CD14-positive monocyte (primary cell): ENCODE data around the gene SPOPL. TPM values are rescaled to one million over a fixed set of nuclear protein-coding genes. Genes with fewer than 3 reads are reported as not detected.

Experiments
- DNase-seq, 3 donors: peaks; one replicate each; pipeline ENCODE4 v3.0.0-alpha.2; 2011 to 2022
- H2AFZ ChIP-seq: 2 replicates; pipeline ENCODE4 v1.6.0; 2012; ENCODE audit warnings: mild to moderate bottlenecking, low read depth, low read length, inconsistent platforms; ENCODE audit not compliant: insufficient read depth, poor library complexity, severe bottlenecking
- H3K27ac ChIP-seq, 2 donors: 1 replicate in 1 of 2; 2 replicates in 1 of 2; pipeline ENCODE4 v1.5.1; 2012 to 2013; ENCODE audit warnings: low read length in 2 of 2, control low read depth in 1 of 2, inconsistent platforms in 1 of 2, low read depth in 1 of 2, mild to moderate bottlenecking in 1 of 2
- H3K27me3 ChIP-seq, 2 donors: one replicate each; pipeline versions ENCODE4 v1.6.0 to v1.6.1; 2011 to 2013; ENCODE audit warnings: low read length in 2 of 2; ENCODE audit not compliant: control insufficient read depth in 2 of 2, insufficient read depth in 2 of 2
- H3K36me3 ChIP-seq, 2 donors: replicated peaks in 1 of 2; 1 replicate in 1 of 2; 2 replicates in 1 of 2; pipeline versions ENCODE4 v1.5.1 to v1.6.1; 2012 to 2013; ENCODE audit warnings: low read length in 2 of 2, control low read depth in 1 of 2, inconsistent platforms in 1 of 2, mild to moderate bottlenecking in 1 of 2; ENCODE audit not compliant: insufficient read depth in 2 of 2, control insufficient read depth in 1 of 2
- H3K4me1 ChIP-seq, 2 donors: 1 replicate in 1 of 2; 2 replicates in 1 of 2; pipeline versions ENCODE4 v1.5.1 to v1.6.1; 2012 to 2013; ENCODE audit warnings: low read length in 2 of 2, control low read depth in 1 of 2, inconsistent platforms in 1 of 2, mild to moderate bottlenecking in 1 of 2, moderate library complexity in 1 of 2; ENCODE audit not compliant: insufficient read depth in 2 of 2, control insufficient read depth in 1 of 2
- H3K4me2 ChIP-seq: replicated peaks from 2 replicates; pipeline ENCODE3; 2012; ENCODE audit warnings: low read length, moderate library complexity, mild to moderate bottlenecking; ENCODE audit not compliant: poor library complexity, severe bottlenecking; ENCODE audit errors: extremely low read depth
- H3K4me3 ChIP-seq, 3 experiments: fragments of 200-600 bp in 1 of 3; sonication (generic) in 1 of 3; replicated peaks in 1 of 3; 1 replicate in 2 of 3; 2 replicates in 1 of 3; pipeline ENCODE4 v1.5.1; 2011 to 2013; ENCODE audit warnings: low read length in 3 of 3, mild to moderate bottlenecking in 3 of 3, control low read depth in 2 of 3, low read depth in 2 of 3, inconsistent platforms in 1 of 3, moderate library complexity in 1 of 3
- H3K79me2 ChIP-seq: 2 replicates; pipeline ENCODE4 v1.6.0; 2012; ENCODE audit warnings: mild to moderate bottlenecking, control low read depth, inconsistent platforms, low read length, moderate library complexity; ENCODE audit not compliant: insufficient read depth
- H3K9ac ChIP-seq: 2 replicates; pipeline ENCODE4 v1.6.0; 2017; ENCODE audit warnings: low read length, mild to moderate bottlenecking; ENCODE audit not compliant: insufficient read depth, poor library complexity, severe bottlenecking
- H3K9me3 ChIP-seq, 2 donors: replicated peaks in 1 of 2; 1 replicate in 1 of 2; 2 replicates in 1 of 2; pipeline versions ENCODE4 v1.5.1 to v1.6.1; 2012 to 2013; ENCODE audit warnings: low read length in 2 of 2, control low read depth in 1 of 2; ENCODE audit not compliant: control insufficient read depth in 1 of 2, insufficient read depth in 1 of 2
- H4K20me1 ChIP-seq: 2 replicates; pipeline ENCODE4 v1.6.0; 2012; ENCODE audit warnings: mild to moderate bottlenecking, low read length, control low read depth, moderate library complexity; ENCODE audit not compliant: insufficient read depth
- H3K27ac Mint-ChIP-seq, 7 donors: one replicate each; pipeline ENCODE4 v1.8.0; 2020; ENCODE audit warnings: mild to moderate bottlenecking in 7 of 7, mixed read lengths in 7 of 7, moderate library complexity in 6 of 7, inconsistent platforms in 2 of 7
- H3K27me3 Mint-ChIP-seq, 3 donors: one replicate each; pipeline ENCODE4 v1.8.0; 2021 to 2022; ENCODE audit warnings: low read depth in 3 of 3, mild to moderate bottlenecking in 3 of 3, mixed read lengths in 3 of 3, moderate library complexity in 3 of 3, inconsistent platforms in 1 of 3
- H3K36me3 Mint-ChIP-seq, 2 donors: one replicate each; pipeline ENCODE4 v1.8.0; 2020; ENCODE audit warnings: mixed read lengths in 2 of 2, inconsistent platforms in 1 of 2, mild to moderate bottlenecking in 1 of 2
- H3K4me1 Mint-ChIP-seq: one replicate; pipeline ENCODE4 v1.8.0; 2020; ENCODE audit warnings: mild to moderate bottlenecking, mixed read lengths
- H3K4me3 Mint-ChIP-seq, 2 donors: one replicate each; pipeline ENCODE4 v1.8.0; 2020; ENCODE audit warnings: mild to moderate bottlenecking in 2 of 2, mixed read lengths in 2 of 2, moderate library complexity in 1 of 2
- H3K9me3 Mint-ChIP-seq, 7 donors: one replicate each; pipeline ENCODE4 v1.8.0; 2020 to 2022; ENCODE audit warnings: mixed read lengths in 7 of 7, mild to moderate bottlenecking in 6 of 7, moderate library complexity in 6 of 7, inconsistent platforms in 2 of 7
- CTCF ChIP-seq: fragments of 200-600 bp; IDR thresholded peaks from one replicate; pipeline ENCODE4 v1.8.0; 2022; ENCODE audit warnings: antibody characterized with exemption, mild to moderate bottlenecking
- WGBS: methylation state at CpG from one replicate; pipeline ENCODE4 v1.1.5; 2013; ENCODE audit warnings: missing lambda C conversion rate; ENCODE audit not compliant: insufficient coverage; 5-methylcytosine and 5-hydroxymethylcytosine counted together
- intact Hi-C, 2 donors: fragments of 100-400 bp; cut with micrococcal nuclease; formaldehyde crosslinking; loops; one replicate each; pipeline versions ENCODE4 v1.15.0 to v1.15.1; 2023
- polyA plus RNA-seq, 3 donors: library from polyadenylated mRNA; depleted of rRNA in 1 of 3; unstranded in 2 of 3; stranded (reverse) in 1 of 3; fragments of 300-500 nt in 2 of 3; fragments of >200 nt in 1 of 3; fragmentation: Illumina TruSeq in 2 of 3; gene quantifications; 1 replicate in 2 of 3; 2 replicates in 1 of 3; pipeline ENCODE4 v1.2.3, GENCODE V29; 2012 to 2021

The SPOPL gene
- polyA plus RNA-seq, 3 donors, result 13.1 to 22.4 (median 18.1) TPM

DNA sequence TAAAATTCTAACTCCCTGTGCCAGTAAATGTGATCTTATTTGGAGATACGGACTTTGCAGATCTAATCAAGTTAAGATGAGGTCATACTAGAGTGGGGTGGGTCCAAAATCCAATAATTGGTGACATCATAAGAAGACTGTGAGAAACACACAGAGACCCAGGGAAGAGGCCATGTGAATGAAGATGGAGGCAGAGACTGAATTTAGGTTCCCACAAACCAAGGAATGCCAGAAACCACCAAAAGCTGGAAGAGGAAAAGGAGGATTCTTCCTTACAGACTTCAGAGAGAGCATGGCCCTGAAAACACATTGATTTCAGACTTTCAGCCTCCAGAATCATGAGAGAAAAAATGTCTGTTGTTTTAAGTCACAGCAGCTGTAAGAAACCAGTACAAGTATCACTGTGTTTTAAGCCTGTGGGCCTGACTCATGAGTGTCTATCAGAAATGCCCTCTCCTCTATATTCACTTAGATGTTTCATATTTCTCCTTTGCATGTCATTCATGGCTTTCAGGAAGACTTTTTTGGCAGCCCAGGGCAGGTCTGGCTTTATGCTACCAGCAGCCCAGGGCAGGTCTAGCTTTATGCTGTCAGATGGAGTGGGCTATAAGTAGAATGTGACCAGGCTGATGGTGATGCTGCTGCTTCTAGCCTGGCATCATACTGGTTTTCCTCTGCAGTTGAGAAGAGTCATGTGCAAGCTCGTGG is 100.0 kb downstream of the SPOPL start:
- Histone ChIP-seq H3K27ac (no peak overlapping the region), H3K27me3 (no peaks in the 10 kb centered on the region), H3K4me1 (no peaks in the 10 kb centered on the region), H2AFZ (no peak overlapping the region), H3K9me3 (no peaks in the 10 kb centered on the region), H3K4me2 (no peak overlapping the region), H3K36me3 (peaks cover 22 to 46% of the 10 kb centered on the region in 2 donors), H4K20me1 (no peaks in the 10 kb centered on the region), H3K9ac (no peak overlapping the region), H3K79me2 (no peaks in the 10 kb centered on the region), H3K4me3 (no peak overlapping the region)
- no peak for DNase-seq
- Mint-ChIP-seq H3K4me1 (no peaks in the 10 kb centered on the region), H3K4me3 (no peak overlapping the region), H3K36me3 (peaks cover 14 to 37% of the 10 kb centered on the region in 2 donors), H3K27me3 (no peaks in the 10 kb centered on the region), H3K27ac (peak overlapping the region in 2 of 7 donors; percentile 3 to 27), H3K9me3 (peaks cover 0 to 1% (median 0%) of the 10 kb centered on the region in 7 donors)
- intact Hi-C loops, result no loop called here
- WGBS, result 93% methylated on average over 2 of the region's 2 CpGs
- TF ChIP-seq CTCF, result no peak

GRCh38 chr2:138602166-138602460 is 100.5 kb downstream of the SPOPL start:
- H3K27ac Mint-ChIP-seq, result peak overlapping the region in 1 of 7 donors; percentile 27
- Histone ChIP-seq H4K20me1 (no peaks in the 10 kb centered on the region), H3K9me3 (no peaks in the 10 kb centered on the region), H2AFZ (no peak overlapping the region), H3K36me3 (peaks cover 18 to 41% of the 10 kb centered on the region in 2 donors), H3K27ac (no peak overlapping the region), H3K4me2 (no peak overlapping the region), H3K79me2 (no peaks in the 10 kb centered on the region), H3K27me3 (no peaks in the 10 kb centered on the region), H3K4me1 (no peaks in the 10 kb centered on the region), H3K9ac (no peak overlapping the region), H3K4me3 (no peak overlapping the region)
- H3K27me3 Mint-ChIP-seq, result no peaks in the 10 kb centered on the region
- H3K36me3 Mint-ChIP-seq, result peaks cover 11 to 32% of the 10 kb centered on the region in 2 donors
- intact Hi-C loops, result no loop called here
- no peaks in the 10 kb centered on the region for H3K4me1 Mint-ChIP-seq
- H3K9me3 Mint-ChIP-seq, result peaks cover 0 to 1% (median 0%) of the 10 kb centered on the region in 7 donors
- WGBS, result 88% methylated on average over 1 of the region's 1 CpG
- no peak for DNase-seq
- no peak overlapping the region for H3K4me3 Mint-ChIP-seq
- no peak for TF ChIP-seq CTCF
